GM23338 (cell line): Measurements from ENCODE around the gene EVC2. TPM values are rescaled to one million over a fixed set of nuclear protein-coding genes. Genes with fewer than 3 reads are reported as not detected.

ENCODE experiments used
- ATAC-seq: fragments of 200-7000 bp; cut with Tn5 transposase; 3 replicates; pipeline ENCODE4 v1.9.1; 2020
- DNase-seq: peaks from one replicate; pipeline ENCODE4 v3.0.0-alpha.2; 2015; ENCODE audit warnings: low spot score
- H2AFZ ChIP-seq: fragments of 200-600 bp; sonication (generic); 2 replicates; pipeline ENCODE4 v1.8.0; 2016; ENCODE audit warnings: antibody characterized with exemption, mild to moderate bottlenecking, moderate library complexity
- H3F3A ChIP-seq: fragments of 200-600 bp; sonication (generic); replicated peaks from 2 replicates; pipeline ENCODE4 v1.8.0; 2017; ENCODE audit warnings: antibody characterized with exemption, mixed run types, low read depth
- H3K27ac ChIP-seq: fragments of 200-600 bp; sonication (generic); 2 replicates; pipeline ENCODE4 v1.6.1; 2016; ENCODE audit warnings: low read depth
- H3K27me3 ChIP-seq: fragments of 200-600 bp; sonication (generic); 2 replicates; pipeline ENCODE4 v1.8.0; 2016; ENCODE audit warnings: mild to moderate bottlenecking, mixed run types, moderate library complexity; ENCODE audit not compliant: insufficient read depth
- H3K36me3 ChIP-seq: fragments of 200-600 bp; sonication (generic); 2 replicates; pipeline ENCODE4 v1.8.0; 2016; ENCODE audit warnings: mild to moderate bottlenecking; ENCODE audit not compliant: insufficient read depth
- H3K4me1 ChIP-seq: fragments of 200-600 bp; sonication (generic); 2 replicates; pipeline ENCODE4 v1.8.0; 2016; ENCODE audit warnings: mild to moderate bottlenecking, moderate library complexity; ENCODE audit not compliant: insufficient read depth
- H3K4me2 ChIP-seq: fragments of 200-600 bp; sonication (generic); 2 replicates; pipeline ENCODE4 v1.7.1; 2017; ENCODE audit warnings: mixed run types
- H3K4me3 ChIP-seq: fragments of 200-600 bp; sonication (generic); 2 replicates; pipeline ENCODE4 v1.6.1; 2016; ENCODE audit warnings: mixed run types
- H3K79me2 ChIP-seq: fragments of 200-600 bp; sonication (generic); replicated peaks from 2 replicates; pipeline ENCODE4 v1.8.0; 2017; ENCODE audit warnings: mild to moderate bottlenecking; ENCODE audit not compliant: insufficient read depth
- H3K9me2 ChIP-seq: fragments of 200-600 bp; sonication (generic); 2 replicates; pipeline ENCODE4 v1.8.0; 2017; ENCODE audit not compliant: insufficient read depth
- H4K20me1 ChIP-seq: fragments of 200-600 bp; sonication (generic); replicated peaks from 2 replicates; pipeline ENCODE4 v1.8.0; 2017; ENCODE audit warnings: mild to moderate bottlenecking; ENCODE audit not compliant: insufficient read depth
- H3K27ac Mint-ChIP-seq: 2 replicates; pipeline ENCODE4 v1.8.0; 2020; ENCODE audit warnings: inconsistent platforms, mild to moderate bottlenecking, moderate library complexity, mixed read lengths
- H3K27me3 Mint-ChIP-seq: 3 replicates; pipeline ENCODE4 v1.8.0; 2022; ENCODE audit warnings: low read depth, mild to moderate bottlenecking, moderate library complexity, mixed read lengths, inconsistent platforms; ENCODE audit not compliant: insufficient read depth, poor library complexity
- H3K36me3 Mint-ChIP-seq: 3 replicates; pipeline ENCODE4 v1.8.0; 2021; ENCODE audit warnings: low read depth, mild to moderate bottlenecking, inconsistent platforms, moderate library complexity, mixed read lengths
- H3K4me1 Mint-ChIP-seq: 3 replicates; pipeline ENCODE4 v1.8.0; 2020; ENCODE audit warnings: mild to moderate bottlenecking, inconsistent platforms, mixed read lengths
- H3K4me3 Mint-ChIP-seq: 3 replicates; pipeline ENCODE4 v1.8.0; 2021; ENCODE audit warnings: moderate library complexity, mild to moderate bottlenecking, inconsistent platforms, mixed read lengths
- H3K9me3 Mint-ChIP-seq: 3 replicates; pipeline ENCODE4 v1.8.0; 2020; ENCODE audit warnings: moderate library complexity, mild to moderate bottlenecking, inconsistent platforms, mixed read lengths
- CREB1 ChIP-seq: fragments of 250-450 bp; sonication (Bioruptor Pico); IDR thresholded peaks from 2 replicates; pipeline ENCODE4 v1.5.0; 2020; ENCODE audit warnings: low read depth, mild to moderate bottlenecking, moderate library complexity
- EZH2 ChIP-seq: fragments of 200-600 bp; sonication (generic); IDR thresholded peaks from one replicate; pipeline ENCODE4 v1.8.0; 2017; ENCODE audit warnings: antibody characterized with exemption, mild to moderate bottlenecking, low read depth; ENCODE audit not compliant: unreplicated experiment
- EZH2phosphoT487 ChIP-seq: fragments of 200-600 bp; sonication (generic); IDR thresholded peaks from one replicate; pipeline ENCODE4 v1.8.1; 2018; ENCODE audit warnings: antibody characterized with exemption; ENCODE audit not compliant: unreplicated experiment
- JUNB ChIP-seq: IDR thresholded peaks from one replicate; pipeline ENCODE4 v1.6.1; 2016; ENCODE audit warnings: antibody characterized with exemption; ENCODE audit not compliant: unreplicated experiment
- NANOG ChIP-seq: IDR thresholded peaks from 2 replicates; pipeline ENCODE4 v1.6.1; 2016; ENCODE audit warnings: antibody characterized with exemption, borderline replicate concordance
- POLR2AphosphoS5 ChIP-seq: IDR thresholded peaks from 2 replicates; pipeline ENCODE4 v1.6.1; 2016; ENCODE audit warnings: antibody characterized with exemption, low read depth
- REST ChIP-seq: IDR thresholded peaks from one replicate; pipeline ENCODE4 v1.6.1; 2018; ENCODE audit warnings: antibody characterized with exemption; ENCODE audit not compliant: unreplicated experiment
- ZNF114 ChIP-seq: fragments of 250-450 bp; sonication (Bioruptor Pico); IDR thresholded peaks from 2 replicates; pipeline ENCODE4 v1.5.0; 2020; ENCODE audit warnings: mild to moderate bottlenecking, moderate library complexity
- ZNF331 ChIP-seq: fragments of 250-450 bp; sonication (Bioruptor Pico); IDR thresholded peaks from 2 replicates; pipeline ENCODE4 v1.5.0; 2020; ENCODE audit warnings: low read depth, mild to moderate bottlenecking, moderate library complexity
- polyA plus RNA-seq: library from polyadenylated mRNA; unstranded; fragments of >200 nt; fragmentation: Nextera tagmentation; extraction: Ambion mirVana; gene quantifications from 2 replicates; pipeline ENCODE4 v1.2.1, GENCODE V29; 2016
- total RNA-seq: library from RNA; depleted of rRNA; stranded (reverse); fragments of >200 nt; shearing (Covaris generic); gene quantifications from 2 replicates; pipeline ENCODE4 v1.2.3, GENCODE V29; 2014
- TF ChIP-seq, protein P1 (sequence below), 2 experiments: fragments of 200-600 bp in 1 of 2; sonication (generic) in 1 of 2; conservative IDR thresholded peaks; 2 replicates each; pipeline versions ENCODE4 v1.5.1 to v1.6.1; 2016 to 2017; ENCODE audit warnings: antibody characterized with exemption in 2 of 2, low read depth in 2 of 2, mild to moderate bottlenecking in 2 of 2, moderate library complexity in 1 of 2
- TF ChIP-seq, protein P2 (sequence below): fragments of 250-450 bp; sonication (Bioruptor Pico); IDR thresholded peaks from 2 replicates; pipeline ENCODE4 v1.5.0; 2020; ENCODE audit warnings: mild to moderate bottlenecking, moderate library complexity
- TF ChIP-seq, protein P3 (sequence below): IDR thresholded peaks from 2 replicates; pipeline ENCODE4 v1.6.1; 2016; ENCODE audit warnings: antibody characterized with exemption

The EVC2 gene
- total and polyA plus RNA-seq, 2 experiments from 2014 or later = 3.4 to 11.5 TPM

GRCh38 chr4:5635826-5636195 lies 72.5 kb downstream of the EVC2 start:
- Histone ChIP-seq H3K27ac (no peak overlapping the region), H4K20me1 (no peaks in the 10 kb centered on the region; the same call in 1 of the 2 replicates), H3K4me3 (no peak overlapping the region), H3K79me2 (no peaks in the 10 kb centered on the region), H3K4me1 (no peaks in the 10 kb centered on the region; the same call in 1 of the 2 replicates), H3K36me3 (no peaks in the 10 kb centered on the region; the same call in 1 of the 2 replicates), H3K4me2 (no peak overlapping the region), H2AFZ (no peak overlapping the region), H3K9me2 (no peaks in the 10 kb centered on the region), H3K27me3 (no peaks in the 10 kb centered on the region), H3F3A (no peaks in the 10 kb centered on the region)
- Mint-ChIP-seq H3K4me1 (peaks cover 16% of the 10 kb centered on the region; the same call in 2 of the 3 replicates), H3K27ac (no peak overlapping the region), H3K36me3 (peaks cover 12% of the 10 kb centered on the region), H3K9me3 (peaks cover 2% of the 10 kb centered on the region; the same call in 1 of the 3 replicates), H3K4me3 (no peak overlapping the region), H3K27me3 (peaks cover 4% of the 10 kb centered on the region)
- ATAC-seq (no peak), DNase-seq (no peak)
- no peak for TF ChIP-seq NANOG
- TF ChIP-seq CREB1 = no peak
- no peak for TF ChIP-seq EZH2phosphoT487
- TF ChIP-seq, protein P1, sequence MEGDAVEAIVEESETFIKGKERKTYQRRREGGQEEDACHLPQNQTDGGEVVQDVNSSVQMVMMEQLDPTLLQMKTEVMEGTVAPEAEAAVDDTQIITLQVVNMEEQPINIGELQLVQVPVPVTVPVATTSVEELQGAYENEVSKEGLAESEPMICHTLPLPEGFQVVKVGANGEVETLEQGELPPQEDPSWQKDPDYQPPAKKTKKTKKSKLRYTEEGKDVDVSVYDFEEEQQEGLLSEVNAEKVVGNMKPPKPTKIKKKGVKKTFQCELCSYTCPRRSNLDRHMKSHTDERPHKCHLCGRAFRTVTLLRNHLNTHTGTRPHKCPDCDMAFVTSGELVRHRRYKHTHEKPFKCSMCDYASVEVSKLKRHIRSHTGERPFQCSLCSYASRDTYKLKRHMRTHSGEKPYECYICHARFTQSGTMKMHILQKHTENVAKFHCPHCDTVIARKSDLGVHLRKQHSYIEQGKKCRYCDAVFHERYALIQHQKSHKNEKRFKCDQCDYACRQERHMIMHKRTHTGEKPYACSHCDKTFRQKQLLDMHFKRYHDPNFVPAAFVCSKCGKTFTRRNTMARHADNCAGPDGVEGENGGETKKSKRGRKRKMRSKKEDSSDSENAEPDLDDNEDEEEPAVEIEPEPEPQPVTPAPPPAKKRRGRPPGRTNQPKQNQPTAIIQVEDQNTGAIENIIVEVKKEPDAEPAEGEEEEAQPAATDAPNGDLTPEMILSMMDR (conservative IDR thresholded peaks at IDR 0.05; ENCODE audit: low read depth in 2 of 2) = no peak
- TF ChIP-seq REST = no peak
- TF ChIP-seq POLR2AphosphoS5 = no peak
- TF ChIP-seq, protein P2, sequence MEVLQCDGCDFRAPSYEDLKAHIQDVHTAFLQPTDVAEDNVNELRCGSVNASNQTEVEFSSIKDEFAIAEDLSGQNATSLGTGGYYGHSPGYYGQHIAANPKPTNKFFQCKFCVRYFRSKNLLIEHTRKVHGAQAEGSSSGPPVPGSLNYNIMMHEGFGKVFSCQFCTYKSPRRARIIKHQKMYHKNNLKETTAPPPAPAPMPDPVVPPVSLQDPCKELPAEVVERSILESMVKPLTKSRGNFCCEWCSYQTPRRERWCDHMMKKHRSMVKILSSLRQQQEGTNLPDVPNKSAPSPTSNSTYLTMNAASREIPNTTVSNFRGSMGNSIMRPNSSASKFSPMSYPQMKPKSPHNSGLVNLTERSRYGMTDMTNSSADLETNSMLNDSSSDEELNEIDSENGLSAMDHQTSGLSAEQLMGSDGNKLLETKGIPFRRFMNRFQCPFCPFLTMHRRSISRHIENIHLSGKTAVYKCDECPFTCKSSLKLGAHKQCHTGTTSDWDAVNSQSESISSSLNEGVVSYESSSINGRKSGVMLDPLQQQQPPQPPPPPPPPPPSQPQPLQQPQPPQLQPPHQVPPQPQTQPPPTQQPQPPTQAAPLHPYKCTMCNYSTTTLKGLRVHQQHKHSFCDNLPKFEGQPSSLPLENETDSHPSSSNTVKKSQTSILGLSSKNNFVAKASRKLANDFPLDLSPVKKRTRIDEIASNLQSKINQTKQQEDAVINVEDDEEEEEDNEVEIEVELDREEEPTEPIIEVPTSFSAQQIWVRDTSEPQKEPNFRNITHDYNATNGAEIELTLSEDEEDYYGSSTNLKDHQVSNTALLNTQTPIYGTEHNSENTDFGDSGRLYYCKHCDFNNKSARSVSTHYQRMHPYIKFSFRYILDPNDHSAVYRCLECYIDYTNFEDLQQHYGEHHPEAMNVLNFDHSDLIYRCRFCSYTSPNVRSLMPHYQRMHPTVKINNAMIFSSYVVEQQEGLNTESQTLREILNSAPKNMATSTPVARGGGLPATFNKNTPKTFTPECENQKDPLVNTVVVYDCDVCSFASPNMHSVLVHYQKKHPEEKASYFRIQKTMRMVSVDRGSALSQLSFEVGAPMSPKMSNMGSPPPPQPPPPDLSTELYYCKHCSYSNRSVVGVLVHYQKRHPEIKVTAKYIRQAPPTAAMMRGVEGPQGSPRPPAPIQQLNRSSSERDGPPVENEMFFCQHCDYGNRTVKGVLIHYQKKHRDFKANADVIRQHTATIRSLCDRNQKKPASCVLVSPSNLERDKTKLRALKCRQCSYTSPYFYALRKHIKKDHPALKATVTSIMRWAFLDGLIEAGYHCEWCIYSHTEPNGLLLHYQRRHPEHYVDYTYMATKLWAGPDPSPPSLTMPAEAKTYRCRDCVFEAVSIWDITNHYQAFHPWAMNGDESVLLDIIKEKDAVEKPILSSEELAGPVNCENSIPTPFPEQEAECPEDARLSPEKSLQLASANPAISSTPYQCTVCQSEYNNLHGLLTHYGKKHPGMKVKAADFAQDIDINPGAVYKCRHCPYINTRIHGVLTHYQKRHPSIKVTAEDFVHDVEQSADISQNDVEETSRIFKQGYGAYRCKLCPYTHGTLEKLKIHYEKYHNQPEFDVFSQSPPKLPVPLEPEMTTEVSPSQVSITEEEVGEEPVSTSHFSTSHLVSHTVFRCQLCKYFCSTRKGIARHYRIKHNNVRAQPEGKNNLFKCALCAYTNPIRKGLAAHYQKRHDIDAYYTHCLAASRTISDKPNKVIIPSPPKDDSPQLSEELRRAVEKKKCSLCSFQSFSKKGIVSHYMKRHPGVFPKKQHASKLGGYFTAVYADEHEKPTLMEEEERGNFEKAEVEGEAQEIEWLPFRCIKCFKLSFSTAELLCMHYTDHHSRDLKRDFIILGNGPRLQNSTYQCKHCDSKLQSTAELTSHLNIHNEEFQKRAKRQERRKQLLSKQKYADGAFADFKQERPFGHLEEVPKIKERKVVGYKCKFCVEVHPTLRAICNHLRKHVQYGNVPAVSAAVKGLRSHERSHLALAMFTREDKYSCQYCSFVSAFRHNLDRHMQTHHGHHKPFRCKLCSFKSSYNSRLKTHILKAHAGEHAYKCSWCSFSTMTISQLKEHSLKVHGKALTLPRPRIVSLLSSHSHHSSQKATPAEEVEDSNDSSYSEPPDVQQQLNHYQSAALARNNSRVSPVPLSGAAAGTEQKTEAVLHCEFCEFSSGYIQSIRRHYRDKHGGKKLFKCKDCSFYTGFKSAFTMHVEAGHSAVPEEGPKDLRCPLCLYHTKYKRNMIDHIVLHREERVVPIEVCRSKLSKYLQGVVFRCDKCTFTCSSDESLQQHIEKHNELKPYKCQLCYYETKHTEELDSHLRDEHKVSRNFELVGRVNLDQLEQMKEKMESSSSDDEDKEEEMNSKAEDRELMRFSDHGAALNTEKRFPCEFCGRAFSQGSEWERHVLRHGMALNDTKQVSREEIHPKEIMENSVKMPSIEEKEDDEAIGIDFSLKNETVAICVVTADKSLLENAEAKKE (CRISPR knock-in tag) = no peak
- TF ChIP-seq ZNF331 (CRISPR knock-in tag) = no peak
- no peak for TF ChIP-seq EZH2
- TF ChIP-seq, protein P3, sequence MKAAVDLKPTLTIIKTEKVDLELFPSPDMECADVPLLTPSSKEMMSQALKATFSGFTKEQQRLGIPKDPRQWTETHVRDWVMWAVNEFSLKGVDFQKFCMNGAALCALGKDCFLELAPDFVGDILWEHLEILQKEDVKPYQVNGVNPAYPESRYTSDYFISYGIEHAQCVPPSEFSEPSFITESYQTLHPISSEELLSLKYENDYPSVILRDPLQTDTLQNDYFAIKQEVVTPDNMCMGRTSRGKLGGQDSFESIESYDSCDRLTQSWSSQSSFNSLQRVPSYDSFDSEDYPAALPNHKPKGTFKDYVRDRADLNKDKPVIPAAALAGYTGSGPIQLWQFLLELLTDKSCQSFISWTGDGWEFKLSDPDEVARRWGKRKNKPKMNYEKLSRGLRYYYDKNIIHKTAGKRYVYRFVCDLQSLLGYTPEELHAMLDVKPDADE = no peak
- TF ChIP-seq ZNF114 = no peak
- no peak for TF ChIP-seq JUNB
